ENCODE data around the gene CTRL. TPM values are rescaled to one million over a fixed set of nuclear protein-coding genes. Genes with fewer than 3 reads are reported as not detected.

CTRL gene
- polyA plus RNA-seq, 12 donors, result 1.2 to 5.8 (median 4.3) TPM; not detected in 2

- peak; percentile 95 for DNase-seq
Measured at GRCh38 chr16:67892899-67893742, 38.5 kb downstream of the CTRL start, which contains the start of gene PSKH1. PSKH1 (plus strand) TSS chr16:67893254; CDS start chr16:67908750, 15,496 bp downstream.

GRCh38 chr16:67892375-67892774, 39.3 kb downstream of the CTRL start:
- DNase-seq, result no peak

- DNase-seq, result no peak
Measured at GRCh38 chr16:67888331-67888730, 43.3 kb downstream of the CTRL start.

- DNase-seq, result no peak
Measured at GRCh38 chr16:67886387-67886786, 45.3 kb downstream of the CTRL start.

GRCh38 chr16:67885976-67886375, 45.7 kb downstream of the CTRL start:
- no peak for DNase-seq

GRCh38 chr16:67885545-67885944, 46.1 kb downstream of the CTRL start:
- DNase-seq, result no peak

- DNase-seq, result peak; percentile 90
Measured at GRCh38 chr16:67884684-67885083, 47.0 kb downstream of the CTRL start, which contains the start of gene NRN1L. NRN1L (plus strand) TSS chr16:67884885; CDS start chr16:67884904, 19 bp downstream.

GRCh38 chr16:67883872-67884261, 47.8 kb downstream of the CTRL start:
- no peak for DNase-seq

- DNase-seq, result no peak
Measured at GRCh38 chr16:67883146-67883871, 48.4 kb downstream of the CTRL start.

- DNase-seq, result peak; percentile 59
Measured at GRCh38 chr16:67882374-67883145, 49.1 kb downstream of the CTRL start.

- DNase-seq, result peak; percentile 44
Measured at GRCh38 chr16:67881621-67882161, 50.0 kb downstream of the CTRL start.

GRCh38 chr16:67880584-67880983, 51.1 kb downstream of the CTRL start:
- DNase-seq, result no peak

- DNase-seq, result no peak
Measured at GRCh38 chr16:67879936-67880335, 51.7 kb downstream of the CTRL start.

Other genes starting within 250 kb of the CTRL start
- 10 to 100 TPM in 11 of 12 donors, not detected in 1; 10.2 to 29.8 (median 13.1) TPM for gene GFOD2, start 212.5 kb downstream of the CTRL start, polyA plus RNA-seq (ENCODE audit: insufficient read length in 12 of 12)
- gene RANBP10, start 125.3 kb downstream of the CTRL start, polyA plus RNA-seq (ENCODE audit: insufficient read length in 12 of 12), result 10 to 100 TPM in 11 of 12 donors, not detected in 1; 15.0 to 31.8 (median 21.2) TPM
- 1 to 10 TPM in 7 of 12 donors, under 1 TPM in 3, not detected in 2; 0.83 to 5.0 (median 1.3) TPM for gene TSNAXIP1, start 125.0 kb downstream of the CTRL start, polyA plus RNA-seq (ENCODE audit: insufficient read length in 12 of 12)
- gene THAP11, start 89.5 kb downstream of the CTRL start, polyA plus RNA-seq (ENCODE audit: insufficient read length in 12 of 12), result 10 to 100 TPM in 11 of 12 donors, not detected in 1; 11.8 to 25.6 (median 22.2) TPM
- 1,000 to 10,000 TPM in 1 of 12 donors, 100 to 1,000 TPM in 11; 111 to 1,287 (median 122) TPM for gene NUTF2, start 84.9 kb downstream of the CTRL start, polyA plus RNA-seq (ENCODE audit: insufficient read length in 12 of 12)
- 10 to 100 TPM in 11 of 12 donors, not detected in 1; 27.3 to 61.6 (median 32.4) TPM for gene CENPT, start 84.2 kb downstream of the CTRL start, polyA plus RNA-seq (ENCODE audit: insufficient read length in 12 of 12)
- 100 to 1,000 TPM in 5 of 12 donors, 10 to 100 TPM in 7; 40.4 to 146 (median 96.8) TPM for gene EDC4, start 58.8 kb downstream of the CTRL start, polyA plus RNA-seq (ENCODE audit: insufficient read length in 12 of 12)
- gene NRN1L, start 47.0 kb downstream of the CTRL start, polyA plus RNA-seq (ENCODE audit: insufficient read length in 12 of 12), result 1 to 10 TPM in 1 of 12 donors, under 1 TPM in 6, not detected in 5; 0.37 to 1.7 (median 0.74) TPM
- gene PSKH1, start 38.6 kb downstream of the CTRL start, polyA plus RNA-seq (ENCODE audit: insufficient read length in 12 of 12), result 10 to 100 TPM in 11 of 12 donors, not detected in 1; 15.6 to 32.5 (median 21.0) TPM
- gene PSMB10, start 5.0 kb upstream of the CTRL start, polyA plus RNA-seq (ENCODE audit: insufficient read length in 12 of 12), result 10 to 100 TPM in 11 of 12 donors, not detected in 1; 18.9 to 28.5 (median 23.1) TPM
- gene LCAT, start 12.3 kb upstream of the CTRL start, polyA plus RNA-seq (ENCODE audit: insufficient read length in 12 of 12), result 10 to 100 TPM in 11 of 12 donors, not detected in 1; 15.7 to 39.5 (median 18.8) TPM
- 10 to 100 TPM in 11 of 12 donors, not detected in 1; 28.2 to 51.5 (median 40.7) TPM for gene SLC12A4, start 36.8 kb upstream of the CTRL start, polyA plus RNA-seq (ENCODE audit: insufficient read length in 12 of 12)
- under 1 TPM in 2 of 12 donors, not detected in 10; 0.08 to 0.13 TPM for gene DPEP3, start 48.6 kb upstream of the CTRL start, polyA plus RNA-seq (ENCODE audit: insufficient read length in 12 of 12)
- 1 to 10 TPM in 6 of 12 donors, under 1 TPM in 4, not detected in 2; 0.63 to 2.2 (median 1.3) TPM for gene DPEP2, start 67.6 kb upstream of the CTRL start, polyA plus RNA-seq (ENCODE audit: insufficient read length in 12 of 12)
- gene DPEP2NB, start 84.0 kb upstream of the CTRL start, polyA plus RNA-seq (ENCODE audit: insufficient read length in 12 of 12), result not detected
- gene DDX28, start 91.4 kb upstream of the CTRL start, polyA plus RNA-seq (ENCODE audit: insufficient read length in 12 of 12), result 1 to 10 TPM in 10 of 12 donors, not detected in 2; 3.7 to 6.5 (median 5.3) TPM
- gene DUS2, start 91.4 kb upstream of the CTRL start, polyA plus RNA-seq (ENCODE audit: insufficient read length in 12 of 12), result 10 to 100 TPM in 7 of 12 donors, 1 to 10 TPM in 3, not detected in 2; 9.8 to 13.9 (median 11.8) TPM
- gene NFATC3, start 153.5 kb upstream of the CTRL start, polyA plus RNA-seq (ENCODE audit: insufficient read length in 12 of 12), result 10 to 100 TPM in 11 of 12 donors, not detected in 1; 28.3 to 34.3 (median 30.7) TPM